Ovary (tissue), 3 donors: ENCODE measurements around the gene DEPDC4.
"Not testable (repeated sequence)": the region's sequence is repeated elsewhere in the genome, so short reads cannot be mapped to it uniquely, and the experiment has no call there.

Experiments
- CTCF ChIP-seq, 3 donors: fragments of 450-650 bp in 2 of 3; fragments of 200-600 bp in 1 of 3; IDR thresholded peaks; one replicate each; pipeline versions ENCODE4 v1.5.1 to v1.8.0; 2016 to 2022; ENCODE audit warnings: antibody characterized with exemption in 3 of 3, mild to moderate bottlenecking in 1 of 3
- EP300 ChIP-seq: sonication (generic); formaldehyde crosslinking; IDR thresholded peaks from one replicate; pipeline ENCODE4 v1.6.1; 2017; ENCODE audit warnings: antibody characterized with exemption
- POLR2A ChIP-seq: fragments of 450-650 bp; IDR thresholded peaks from one replicate; pipeline ENCODE4 v1.6.1; 2017; ENCODE audit warnings: antibody characterized with exemption, mild to moderate bottlenecking, moderate library complexity
- donor health status: DM: no; HTN: no; CAD: no.

GRCh38 chr12:100231873-100232272 lies 35.0 kb downstream of the DEPDC4 start:
- TF ChIP-seq CTCF (IDR thresholded peaks at IDR 0.05); POLR2A; EP300: not testable (repeated sequence)
